GM18867 (cell line): ENCODE results near the gene PIP4K2B.

ENCODE experiments used
- ATAC-seq: cut with Tn5 transposase; IDR thresholded peaks from one replicate; pipeline ENCODE4 v1.9.1; 2021; ENCODE audit warnings: mild to moderate bottlenecking, moderate library complexity; ENCODE audit not compliant: unreplicated experiment

The PIP4K2B gene

DNA sequence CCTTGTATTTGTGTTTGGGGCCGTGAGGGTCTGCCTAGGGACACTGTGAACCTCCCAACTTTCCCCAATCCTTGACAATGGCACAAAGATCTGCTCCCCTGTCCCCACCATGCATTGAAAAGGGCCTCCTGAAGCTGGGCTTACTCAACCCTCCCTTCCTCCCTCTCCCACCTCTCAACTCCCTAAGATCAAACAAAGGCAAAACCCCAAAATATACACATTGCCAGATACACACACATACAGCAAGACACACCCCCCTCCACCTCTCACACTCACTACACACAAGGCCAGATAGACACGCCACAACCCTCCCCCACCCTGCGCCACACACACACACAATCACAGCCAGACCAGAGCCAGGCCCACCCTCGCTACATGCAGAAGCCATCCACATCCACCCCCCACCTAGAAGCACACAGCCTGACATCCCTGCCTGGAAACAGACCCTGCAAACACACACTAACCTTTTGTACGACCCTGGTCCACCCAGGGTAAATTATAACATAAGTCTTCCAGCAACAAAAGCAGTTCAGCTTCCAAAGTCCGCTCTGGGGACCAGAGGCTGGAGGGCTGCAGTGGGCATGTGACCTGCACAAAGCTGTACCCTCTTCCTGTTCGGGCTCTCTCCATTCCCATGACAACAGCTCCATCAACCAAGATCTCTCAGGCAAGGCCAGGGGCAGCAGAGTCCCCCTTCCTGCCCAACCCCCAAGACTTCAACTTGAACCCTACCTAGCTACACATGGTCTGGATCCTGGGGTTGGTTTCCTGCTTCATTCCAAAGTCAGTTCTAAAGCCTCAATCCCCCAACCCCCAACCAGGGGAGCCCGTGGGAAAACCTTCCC, 53.1 kb downstream of the PIP4K2B start:
- ATAC-seq, result no peak

DNA sequence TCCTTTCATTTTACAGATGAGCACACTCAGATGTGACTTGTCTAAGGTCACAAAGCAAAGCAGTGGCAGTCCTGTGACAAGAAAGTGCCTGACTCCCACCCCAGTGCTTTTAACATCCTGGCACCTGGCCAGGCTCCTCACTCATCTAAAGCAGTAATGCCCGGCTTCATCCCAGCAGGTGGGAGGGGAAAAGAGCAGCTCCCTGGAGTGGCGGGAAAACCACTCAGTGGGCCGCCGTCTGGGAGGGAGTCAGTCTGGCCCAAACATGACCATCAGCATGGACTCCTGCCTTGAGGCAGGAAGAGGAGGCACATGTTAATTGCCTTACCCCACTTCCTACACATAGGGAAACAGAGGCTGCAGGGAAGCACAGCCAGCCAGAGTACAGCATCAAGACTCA, 53.8 kb downstream of the PIP4K2B start:
- no peak for ATAC-seq

DNA sequence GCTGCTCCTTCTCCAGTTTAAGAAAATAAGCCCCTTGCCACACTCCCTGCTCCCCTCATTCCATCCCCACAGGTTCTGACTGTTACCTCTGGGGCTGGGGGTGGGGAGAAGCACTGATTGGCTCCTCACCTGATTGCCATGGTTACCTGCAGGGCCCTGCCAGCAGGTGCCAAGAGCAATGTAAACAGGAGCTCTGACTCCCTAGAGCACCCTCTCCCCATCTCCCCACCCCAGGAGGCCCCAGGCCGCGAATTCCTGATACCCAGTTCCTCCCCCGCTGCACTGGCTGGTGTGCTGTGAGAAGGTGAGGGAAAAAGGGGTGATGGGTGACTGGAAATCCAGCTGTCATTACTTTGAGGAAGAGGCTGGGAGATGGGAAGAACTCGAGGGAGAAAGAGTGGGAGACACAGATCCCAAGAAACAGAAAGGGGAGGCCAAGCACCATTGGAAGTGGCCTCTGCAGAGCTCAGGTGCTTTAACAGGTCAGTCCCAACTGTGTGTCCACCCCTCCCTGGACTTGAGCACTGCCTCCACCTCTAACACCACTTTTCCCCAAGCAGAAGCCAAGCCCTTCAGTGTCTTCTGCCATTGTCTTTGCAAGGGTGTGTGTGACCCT, 55.7 kb downstream of the PIP4K2B start:
- ATAC-seq, result no peak

DNA sequence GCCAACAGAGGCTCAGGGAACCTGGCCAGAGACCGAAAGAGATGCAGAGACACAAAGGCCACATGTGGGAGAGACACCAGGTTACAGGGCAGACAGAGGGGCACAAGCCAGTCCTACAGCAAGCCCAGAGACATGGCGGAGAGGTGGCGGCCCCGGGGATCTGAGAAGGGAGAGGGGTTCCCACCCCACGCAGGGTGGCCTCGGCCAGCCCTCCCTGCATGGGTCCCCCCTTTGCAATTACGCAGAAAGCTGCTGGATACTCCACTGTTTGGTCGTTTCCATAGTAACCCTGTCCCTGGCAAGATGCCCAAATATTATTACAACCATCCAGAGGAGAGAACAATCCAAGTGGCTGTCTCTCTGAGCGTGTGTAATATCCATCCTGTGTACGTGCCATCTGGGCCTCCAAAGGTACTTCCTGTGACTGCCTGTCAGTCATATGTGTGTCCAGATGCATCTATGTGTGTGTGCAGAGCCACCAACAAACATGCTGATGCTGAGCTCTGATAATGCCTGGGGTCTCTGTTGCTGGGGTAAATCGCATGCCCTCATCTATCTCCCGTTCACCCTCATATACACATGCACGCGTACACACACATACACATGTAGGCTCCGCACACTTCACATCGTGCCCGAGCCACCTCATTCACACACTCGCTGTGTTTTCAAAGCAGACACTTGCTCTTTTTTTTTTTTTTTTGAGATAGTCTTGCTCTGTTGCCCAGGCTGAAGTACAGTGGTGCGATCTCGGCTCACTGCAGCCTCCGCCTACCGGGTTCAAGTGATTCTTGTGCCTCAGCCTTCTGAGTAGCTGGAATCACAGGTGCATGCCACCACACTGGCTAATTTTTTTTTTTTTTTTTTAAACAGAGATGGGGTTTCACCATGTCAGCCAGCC, 56.7 kb downstream of the PIP4K2B start:
- ATAC-seq, result no peak

DNA sequence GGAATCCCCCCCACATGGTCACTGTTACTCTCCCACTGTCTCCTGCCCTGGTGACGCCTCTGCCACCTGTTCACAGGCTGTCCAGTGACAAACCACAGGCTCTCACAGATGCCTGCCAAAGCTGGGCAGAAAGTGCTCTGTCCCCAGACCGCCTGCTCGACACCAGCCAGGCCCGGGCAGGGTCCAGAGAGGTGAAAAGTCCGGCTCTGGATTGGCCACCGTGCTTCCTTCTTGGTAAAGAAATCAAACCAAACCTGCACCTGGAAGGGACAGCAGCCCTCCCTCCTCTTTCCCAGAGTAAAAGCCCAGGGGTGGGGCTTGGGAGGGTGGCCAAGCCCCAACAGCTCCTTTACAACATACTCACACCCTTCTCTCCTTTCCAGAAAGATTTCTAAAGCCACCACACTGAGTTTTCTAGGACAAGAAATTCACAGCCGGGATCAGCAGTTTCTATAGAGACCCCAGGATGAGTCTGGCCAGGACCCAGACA, 57.4 kb downstream of the PIP4K2B start:
- ATAC-seq, result no peak

DNA sequence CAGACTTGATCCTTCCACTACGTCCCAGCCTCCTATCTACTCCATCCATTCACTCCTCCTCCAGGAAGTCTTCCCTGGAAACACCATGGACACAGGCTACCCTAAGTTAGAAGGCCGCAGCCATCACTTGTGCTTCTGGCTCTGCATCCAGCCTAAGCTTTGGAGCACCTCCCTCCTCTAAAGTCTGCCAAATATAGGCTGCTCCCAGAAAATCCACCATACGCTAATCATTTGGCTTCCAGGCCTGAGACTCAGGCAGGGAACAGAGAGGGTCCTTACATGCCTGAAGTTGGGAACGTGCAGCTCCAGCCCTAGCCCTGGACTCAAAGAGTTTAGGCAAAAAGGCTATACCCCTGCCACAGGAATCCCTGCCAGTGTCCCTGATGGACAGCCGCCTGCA, 57.9 kb downstream of the PIP4K2B start:
- no peak for ATAC-seq

DNA sequence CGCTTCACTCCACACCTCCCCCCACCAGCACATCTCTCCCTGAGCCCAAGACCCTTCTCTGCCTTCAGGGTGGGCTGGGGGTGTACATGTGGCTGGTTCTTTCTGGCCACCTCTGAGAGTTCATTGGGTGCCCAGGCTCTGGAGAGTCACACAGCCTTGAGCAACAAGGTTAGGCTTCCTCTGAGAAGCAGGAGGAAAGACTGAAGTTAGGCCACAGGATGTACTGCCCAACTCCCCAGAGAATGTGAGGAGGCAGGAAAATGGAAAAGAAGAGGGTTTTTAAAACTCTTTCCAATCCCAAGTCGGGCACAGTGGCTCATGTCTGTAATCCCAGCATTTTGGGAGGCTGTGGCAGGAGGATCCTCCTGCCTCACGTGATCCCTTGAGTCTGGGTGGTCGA, 58.5 kb downstream of the PIP4K2B start:
- no peak for ATAC-seq

DNA sequence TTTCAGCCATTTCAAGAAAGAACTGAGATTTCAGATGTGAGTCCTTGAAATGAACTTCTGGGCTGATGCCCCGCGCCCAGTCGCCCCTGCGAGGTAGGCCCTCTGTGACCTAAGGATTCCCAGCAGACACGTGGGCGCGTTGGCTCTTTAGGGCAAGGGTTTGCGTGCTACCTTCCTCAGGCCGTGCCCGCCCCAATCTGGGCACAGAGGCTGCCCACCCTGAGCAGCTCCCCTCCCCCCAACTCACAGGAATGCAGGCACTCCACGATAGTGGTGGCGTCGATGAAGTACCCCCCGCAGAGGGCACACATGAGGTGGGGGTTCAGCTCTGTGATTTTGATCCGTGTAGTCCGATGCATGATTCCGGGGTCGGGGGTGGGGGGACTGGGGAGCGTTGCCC, 59.3 kb downstream of the PIP4K2B start:
- ATAC-seq, result no peak

DNA sequence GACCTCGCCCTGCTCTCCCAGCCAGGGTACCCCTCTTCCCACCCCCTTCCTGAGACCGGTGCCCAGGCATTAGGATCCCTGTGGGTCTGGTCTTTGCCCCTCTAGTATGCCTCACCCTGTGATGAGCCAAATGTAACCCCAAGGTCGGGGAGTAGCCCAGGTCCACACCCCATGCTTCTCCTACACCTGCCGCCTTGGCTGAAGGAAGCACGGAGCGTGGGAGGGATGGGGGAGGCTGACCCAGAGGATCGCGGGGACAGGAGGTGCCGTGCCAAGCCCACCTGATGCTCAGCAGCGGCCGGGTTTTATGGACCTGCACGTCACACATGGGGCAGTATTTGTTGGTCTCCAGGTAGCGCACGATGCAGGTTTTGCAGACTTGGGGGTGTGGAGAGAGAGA, 60.1 kb downstream of the PIP4K2B start:
- no peak for ATAC-seq

DNA sequence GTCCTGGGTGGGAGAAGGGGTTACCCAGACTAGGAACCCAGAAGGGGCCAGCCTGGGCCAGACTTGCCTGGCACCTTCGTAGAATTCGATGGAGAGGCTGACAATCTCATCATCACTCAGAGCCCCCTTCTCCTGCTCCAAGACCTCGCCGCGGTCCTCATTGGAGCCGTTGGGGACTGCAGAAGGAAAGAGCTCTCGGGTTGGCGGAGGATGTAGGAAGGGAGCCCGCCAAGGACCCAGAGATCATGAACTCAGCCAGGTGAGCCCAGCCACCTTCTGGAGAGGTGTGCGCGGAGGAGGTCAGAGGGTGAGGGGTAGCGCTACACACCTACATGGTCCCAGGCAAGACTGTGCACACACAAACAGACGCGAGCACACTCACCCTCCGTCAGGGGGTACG, 60.7 kb downstream of the PIP4K2B start:
- ATAC-seq, result no peak

DNA sequence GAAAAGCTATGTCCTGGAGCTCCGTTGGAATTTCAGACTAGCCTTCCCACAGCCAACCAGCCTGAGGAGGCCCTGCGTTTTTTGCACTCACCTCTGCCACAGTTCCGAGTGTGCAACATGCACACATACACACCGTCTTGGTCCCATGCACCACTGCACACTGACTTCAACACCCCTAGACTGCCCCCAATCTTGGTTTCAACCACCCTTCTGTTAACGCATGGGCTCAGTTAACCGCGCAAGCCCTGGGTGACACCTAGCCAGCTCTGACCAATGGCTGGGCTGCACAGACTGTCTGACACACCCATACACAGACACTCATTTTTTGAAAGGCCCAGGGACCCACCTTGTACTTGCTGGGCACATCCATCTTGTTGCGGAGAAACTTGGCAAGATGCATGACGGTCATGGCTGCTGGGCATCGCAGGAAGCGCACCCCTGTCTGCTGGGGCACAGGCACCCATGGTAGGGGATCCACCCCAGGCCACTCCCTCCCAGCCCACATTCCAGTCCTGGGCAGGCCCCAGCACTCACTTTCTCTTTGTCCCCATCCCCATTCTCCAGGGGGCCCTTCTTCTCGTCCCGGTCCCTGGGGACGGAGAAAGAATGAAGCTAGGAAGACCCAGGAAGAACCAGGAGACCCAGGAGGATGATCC, 61.2 kb downstream of the PIP4K2B start:
- ATAC-seq, result peak; percentile 57

DNA sequence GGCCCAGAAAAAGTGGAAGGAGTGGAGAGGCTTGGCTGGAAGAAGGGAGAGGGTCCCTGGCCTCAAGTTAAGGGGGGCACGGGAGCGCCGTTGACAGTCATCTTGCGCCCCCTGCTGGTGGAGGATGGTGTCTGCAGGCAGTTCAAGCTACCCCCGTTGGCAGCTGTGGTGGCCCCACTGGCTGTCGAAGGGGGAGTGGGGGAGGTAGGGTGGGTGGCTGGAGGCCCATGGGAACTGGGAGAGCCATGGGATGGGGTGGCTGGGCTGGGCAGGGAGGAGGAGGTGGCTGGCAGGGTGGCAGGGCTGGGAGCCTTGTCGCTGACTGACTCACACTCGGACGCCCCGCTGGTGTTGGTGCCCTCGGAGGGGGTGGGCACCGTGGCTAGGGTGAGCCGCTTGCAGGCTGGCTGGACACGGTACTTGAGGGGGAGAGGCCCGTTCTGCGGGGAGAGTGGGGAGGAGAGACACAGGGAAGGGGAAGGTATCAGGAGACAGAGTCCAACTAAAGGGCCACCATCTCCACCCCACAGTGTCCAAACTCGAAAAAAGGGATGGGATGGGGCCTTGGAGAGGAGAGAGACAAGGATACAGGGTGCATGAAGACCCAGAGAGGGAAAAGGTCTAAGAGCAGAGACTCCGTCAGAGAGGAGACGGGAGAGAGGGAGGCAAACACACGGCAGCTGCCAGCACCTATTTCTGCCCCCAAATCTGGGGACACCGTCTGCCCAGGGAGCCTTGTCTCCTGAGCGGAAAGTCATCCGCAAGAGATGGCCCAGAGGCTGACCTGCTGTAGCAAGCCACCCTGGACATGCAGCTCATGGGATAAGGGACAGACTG, 64.0 kb downstream of the PIP4K2B start:
- no peak for ATAC-seq

DNA sequence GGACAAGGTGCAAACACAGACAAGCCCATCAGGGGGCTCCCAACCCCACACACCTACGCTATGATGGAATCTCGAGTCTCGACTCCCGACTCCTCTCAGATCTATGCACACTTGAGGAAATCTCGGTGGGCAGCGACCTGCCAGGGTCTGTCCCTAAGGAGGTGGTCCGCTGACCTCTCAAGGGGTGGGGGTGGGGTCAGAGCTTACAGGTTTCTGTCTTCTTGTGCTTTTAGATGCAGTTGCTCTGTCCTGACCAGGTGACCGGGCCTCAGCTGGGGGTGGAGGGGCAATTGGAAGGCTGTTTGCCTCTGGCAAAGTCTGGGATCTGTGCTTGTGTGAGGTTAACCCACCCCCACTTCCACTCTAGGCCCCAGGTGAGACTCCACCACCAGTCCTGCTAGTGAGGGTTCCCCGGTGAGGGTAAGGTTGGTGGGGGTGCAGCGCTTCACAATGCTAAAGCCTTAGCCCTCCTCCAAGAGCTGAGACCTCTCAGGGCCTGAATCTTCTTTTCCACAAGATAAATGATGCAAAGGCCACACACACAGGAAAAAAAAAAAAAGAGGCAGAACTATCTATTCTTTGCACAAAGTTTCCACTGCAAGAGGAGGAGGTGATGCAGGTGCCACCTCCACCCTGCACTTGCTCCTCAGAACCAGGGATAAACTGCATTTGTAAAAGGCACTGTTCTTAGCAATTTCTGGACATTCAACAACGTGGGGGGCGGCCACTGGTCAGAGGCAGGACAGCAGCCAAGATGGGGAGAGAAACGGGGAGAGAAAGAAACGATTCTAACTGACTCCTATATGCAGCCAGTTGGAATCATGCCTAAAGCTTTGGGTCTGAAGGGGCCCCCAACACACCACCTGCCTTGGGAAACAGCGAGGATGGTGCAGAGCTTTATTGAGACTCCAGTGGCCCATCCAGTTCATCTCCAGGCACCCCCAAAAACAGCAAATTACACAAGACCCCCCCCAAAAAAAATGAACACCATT, 65.1 kb downstream of the PIP4K2B start:
- no peak for ATAC-seq

DNA sequence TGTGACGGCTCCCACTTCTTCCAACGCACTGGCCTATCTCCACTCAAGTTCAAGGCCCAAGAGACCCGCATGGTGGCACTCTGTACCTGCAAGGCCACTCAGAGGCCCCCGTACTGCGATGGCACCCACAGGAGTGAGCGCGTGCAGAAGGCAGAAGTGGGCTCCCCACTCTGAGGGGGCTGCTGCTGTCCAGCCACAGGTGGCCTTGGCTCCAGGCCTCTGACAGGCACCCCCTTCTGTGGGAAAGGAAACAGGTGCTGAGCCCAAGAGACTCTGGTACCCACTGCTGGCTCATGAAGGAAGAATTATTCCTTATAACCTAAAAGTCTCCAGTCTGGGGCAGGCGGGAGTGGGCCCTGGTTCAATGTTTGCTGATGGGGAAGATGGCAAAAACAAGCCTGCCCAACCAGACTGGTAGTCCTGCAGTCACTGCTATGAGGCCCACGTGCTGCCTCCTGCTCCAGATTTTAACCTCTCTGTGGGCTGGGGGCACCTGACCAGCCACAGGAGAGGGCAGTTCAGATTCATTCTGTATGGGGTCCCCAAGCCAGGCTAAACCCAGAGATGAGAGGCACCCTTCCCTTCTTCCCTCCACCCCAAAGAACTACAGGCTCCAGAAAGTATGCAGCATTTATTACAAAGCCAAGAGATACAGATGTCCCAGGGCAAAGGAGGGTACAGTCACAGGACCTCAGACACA, 65.9 kb downstream of the PIP4K2B start:
- ATAC-seq, result no peak

DNA sequence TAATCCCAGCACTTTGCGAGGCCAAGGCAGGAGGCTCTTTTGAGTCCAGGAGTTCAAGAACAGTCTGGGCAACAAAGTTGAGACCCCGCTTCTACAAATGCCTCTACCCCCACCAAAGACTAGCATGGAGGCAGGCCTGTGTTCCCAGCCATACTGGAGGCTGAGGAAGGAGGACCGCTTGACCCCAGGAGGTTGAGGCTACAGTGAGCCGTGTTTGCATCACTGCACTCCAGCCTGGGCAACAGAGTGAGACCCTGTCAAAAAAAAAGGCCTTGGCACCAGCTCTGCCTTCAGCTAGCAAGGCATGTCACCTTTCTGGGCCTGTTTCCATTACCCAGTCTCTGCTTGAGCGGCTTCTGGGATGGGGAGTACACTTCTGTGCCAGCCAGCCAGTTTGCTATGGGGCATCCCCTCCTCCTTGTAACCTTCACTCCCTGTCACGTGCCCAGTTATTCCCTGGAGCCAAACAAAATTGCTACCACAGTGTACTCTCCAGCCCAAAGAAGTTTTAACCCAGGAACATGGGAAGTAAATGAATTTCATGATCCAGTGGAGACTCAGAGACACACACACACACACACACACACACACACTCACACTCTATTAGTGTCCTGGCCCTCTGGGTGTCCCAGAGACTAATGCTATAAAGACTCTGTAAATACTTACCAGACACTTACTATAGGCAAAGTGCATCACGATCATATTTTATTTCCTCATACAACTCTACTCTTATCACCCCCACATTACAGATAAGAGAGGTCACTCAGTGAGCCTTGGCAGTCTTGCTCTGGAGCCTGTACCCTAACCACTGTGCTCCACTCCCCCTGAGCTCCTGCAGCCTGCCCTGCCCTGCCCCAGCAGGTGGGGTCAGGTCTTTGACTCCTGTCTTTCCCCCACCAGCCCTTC, 66.7 kb downstream of the PIP4K2B start:
- no peak for ATAC-seq

DNA sequence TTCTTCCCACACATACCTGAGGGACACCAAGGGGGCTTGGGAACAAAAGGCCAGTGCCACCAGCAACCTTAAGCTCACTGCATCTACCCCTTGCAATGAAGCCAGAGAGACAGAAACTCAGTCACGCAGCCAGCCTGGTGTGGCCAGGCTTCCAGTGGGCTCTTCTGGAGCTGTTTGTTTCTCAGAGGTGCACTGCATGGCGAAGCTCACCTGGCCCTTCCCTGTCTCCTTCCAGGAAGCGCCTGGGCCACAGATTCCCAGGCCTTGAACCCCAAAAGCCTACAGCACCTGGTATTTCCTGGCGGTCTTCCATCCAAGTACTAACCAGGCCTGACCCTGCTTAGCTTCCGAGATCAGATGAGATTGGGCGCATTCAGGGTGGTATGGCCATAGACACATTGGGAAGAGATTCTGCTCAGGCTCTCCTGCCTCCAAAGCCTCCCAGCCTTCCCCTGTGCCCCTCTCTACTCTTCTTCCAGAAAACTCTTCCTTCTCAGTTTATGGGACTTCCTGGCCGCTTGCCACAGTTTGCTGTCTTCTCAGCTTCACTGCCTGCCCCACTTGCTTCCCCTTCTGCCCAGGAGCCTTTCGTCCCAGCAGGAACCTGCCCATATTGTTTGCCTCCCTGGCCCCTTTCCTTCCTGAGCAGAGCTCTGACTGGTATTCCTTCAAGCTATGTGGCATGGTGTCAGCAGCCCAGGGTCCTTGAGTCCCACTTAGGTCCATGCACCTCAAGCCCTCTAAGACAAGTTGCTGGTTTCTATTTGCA, 67.6 kb downstream of the PIP4K2B start:
- no peak for ATAC-seq
